ENCODE results near the gene DKK2. TPM values are rescaled to one million over a fixed set of nuclear protein-coding genes. Genes with fewer than 3 reads are reported as not detected.

Gene DKK2
- total RNA-seq (ENCODE audit: low replicate concordance), result 0.81 and 15.1 TPM in 2 replicates
- long read RNA-seq, partial matches to known transcripts, result 0 of 2 reads
- long read RNA-seq, other reads (novel, unspliced or antisense), result 0 of 2 reads

- H3K36me3 Mint-ChIP-seq, result no peaks in the 10 kb centered on the region
- no peaks in the 10 kb centered on the region for H3K9me3 Mint-ChIP-seq
- peak within 1 kb of the TSS; percentile 95 for H3K4me3 Mint-ChIP-seq
- peak; percentile 64 for DNase-seq (ENCODE audit: extremely low spot score, unreplicated experiment)
- H3K27me3 Mint-ChIP-seq, result peaks cover 86% of the 10 kb centered on the region
- TF ChIP-seq, protein P1, sequence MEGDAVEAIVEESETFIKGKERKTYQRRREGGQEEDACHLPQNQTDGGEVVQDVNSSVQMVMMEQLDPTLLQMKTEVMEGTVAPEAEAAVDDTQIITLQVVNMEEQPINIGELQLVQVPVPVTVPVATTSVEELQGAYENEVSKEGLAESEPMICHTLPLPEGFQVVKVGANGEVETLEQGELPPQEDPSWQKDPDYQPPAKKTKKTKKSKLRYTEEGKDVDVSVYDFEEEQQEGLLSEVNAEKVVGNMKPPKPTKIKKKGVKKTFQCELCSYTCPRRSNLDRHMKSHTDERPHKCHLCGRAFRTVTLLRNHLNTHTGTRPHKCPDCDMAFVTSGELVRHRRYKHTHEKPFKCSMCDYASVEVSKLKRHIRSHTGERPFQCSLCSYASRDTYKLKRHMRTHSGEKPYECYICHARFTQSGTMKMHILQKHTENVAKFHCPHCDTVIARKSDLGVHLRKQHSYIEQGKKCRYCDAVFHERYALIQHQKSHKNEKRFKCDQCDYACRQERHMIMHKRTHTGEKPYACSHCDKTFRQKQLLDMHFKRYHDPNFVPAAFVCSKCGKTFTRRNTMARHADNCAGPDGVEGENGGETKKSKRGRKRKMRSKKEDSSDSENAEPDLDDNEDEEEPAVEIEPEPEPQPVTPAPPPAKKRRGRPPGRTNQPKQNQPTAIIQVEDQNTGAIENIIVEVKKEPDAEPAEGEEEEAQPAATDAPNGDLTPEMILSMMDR (conservative IDR thresholded peaks at IDR 0.05), result no peak
- H3K27ac Mint-ChIP-seq, result peak within 1 kb of the TSS; percentile 26
- H3K4me1 Mint-ChIP-seq (ENCODE audit: unreplicated experiment), result peaks cover 30% of the 10 kb centered on the region
These were observed at the start of gene DKK2 for GRCh38 chr4:107035819-107036583. Gene DKK2, minus strand, starts transcription at chr4:107036313. Its CDS starts 722 bp downstream, at chr4:107035591.

- Mint-ChIP-seq H3K4me3 (no peak overlapping the region), H3K4me1 (ENCODE audit: unreplicated experiment) (no peaks in the 10 kb centered on the region), H3K36me3 (no peaks in the 10 kb centered on the region), H3K27ac (no peak overlapping the region), H3K27me3 (no peaks in the 10 kb centered on the region), H3K9me3 (no peaks in the 10 kb centered on the region)
- no peak for DNase-seq (ENCODE audit: extremely low spot score, unreplicated experiment)
- TF ChIP-seq, protein P1 (conservative IDR thresholded peaks at IDR 0.05), result no peak
These were observed 41.1 kb upstream of the DKK2 start for GRCh38 chr4:107077192-107077591.

DNA sequence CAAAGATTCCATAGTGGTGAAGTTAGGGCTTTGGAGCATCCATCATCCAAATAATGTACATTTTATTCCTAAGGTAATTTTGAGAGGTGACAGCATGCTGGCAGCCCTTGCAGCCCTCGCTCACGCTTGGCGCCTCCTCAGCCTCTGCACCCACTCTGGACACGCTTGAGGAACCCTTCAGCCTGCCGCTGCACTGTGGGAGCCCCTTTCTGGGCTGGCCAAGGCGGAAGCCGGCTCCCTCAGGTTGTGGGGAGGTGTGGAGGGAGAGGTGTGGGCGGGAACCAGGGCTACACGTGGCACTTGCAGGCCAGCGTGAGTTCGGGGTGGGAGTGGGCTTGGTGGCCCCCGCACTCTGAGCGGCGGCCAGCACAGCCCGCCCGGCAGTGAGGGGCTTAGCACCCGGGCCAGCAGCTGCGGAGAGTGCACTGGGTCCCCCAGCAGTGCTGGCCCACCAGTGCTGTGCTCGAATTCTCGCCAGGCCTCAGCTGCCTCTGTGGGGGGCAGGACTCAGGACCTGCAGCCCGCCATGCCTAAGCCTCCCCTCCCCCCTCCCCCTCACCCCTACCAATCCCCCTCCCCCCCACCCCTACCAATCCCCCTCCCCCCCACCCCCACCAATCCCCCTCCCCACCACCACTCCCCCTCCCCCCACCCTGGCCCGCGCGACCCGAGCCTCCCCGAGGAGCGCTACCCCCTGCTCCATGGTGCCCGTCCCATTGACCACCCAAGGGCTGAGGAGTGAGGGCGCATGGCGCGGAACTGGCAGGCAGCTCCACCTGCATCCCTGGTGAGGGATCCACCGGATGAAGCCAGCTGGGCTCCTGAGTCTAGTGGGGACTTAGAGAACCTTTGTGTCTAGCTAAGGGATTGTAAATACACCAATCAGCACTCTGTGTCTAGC lies 37.0 kb upstream of the DKK2 start:
- H3K9me3 Mint-ChIP-seq, result no peaks in the 10 kb centered on the region
- TF ChIP-seq, protein P1 (conservative IDR thresholded peaks at IDR 0.05), result no peak
- no peaks in the 10 kb centered on the region for H3K36me3 Mint-ChIP-seq
- peaks cover 3% of the 10 kb centered on the region for H3K4me1 Mint-ChIP-seq (ENCODE audit: unreplicated experiment)
- no peak for DNase-seq (ENCODE audit: extremely low spot score, unreplicated experiment)
- no peak overlapping the region for H3K27ac Mint-ChIP-seq
- no peak overlapping the region for H3K4me3 Mint-ChIP-seq
- H3K27me3 Mint-ChIP-seq, result peaks cover 6% of the 10 kb centered on the region

DNA sequence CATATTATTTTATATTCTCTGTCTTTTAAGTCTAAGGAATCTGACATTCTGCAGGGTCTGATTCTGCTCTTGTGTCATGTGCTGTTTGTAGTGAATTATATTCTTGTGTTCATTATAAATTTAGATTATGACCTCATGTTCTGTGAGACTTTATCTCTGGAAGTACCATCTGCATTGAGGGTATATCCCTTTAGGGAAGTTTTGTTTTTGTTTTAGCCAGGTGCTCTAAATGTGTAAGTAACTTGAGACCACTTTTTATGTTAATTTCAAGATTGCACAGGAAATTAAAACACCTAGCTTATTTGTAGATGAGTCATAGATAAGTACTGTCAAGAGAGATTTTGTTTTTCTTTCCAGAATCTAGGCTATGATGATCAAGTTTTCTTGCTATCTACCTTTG lies 35.0 kb upstream of the DKK2 start:
- Mint-ChIP-seq H3K9me3 (no peaks in the 10 kb centered on the region), H3K27me3 (peaks cover 6% of the 10 kb centered on the region), H3K4me1 (ENCODE audit: unreplicated experiment) (peaks cover 6% of the 10 kb centered on the region), H3K36me3 (no peaks in the 10 kb centered on the region), H3K4me3 (no peak overlapping the region), H3K27ac (no peak overlapping the region)
- TF ChIP-seq, protein P1 (conservative IDR thresholded peaks at IDR 0.05), result no peak
- no peak for DNase-seq (ENCODE audit: extremely low spot score, unreplicated experiment)

DNA sequence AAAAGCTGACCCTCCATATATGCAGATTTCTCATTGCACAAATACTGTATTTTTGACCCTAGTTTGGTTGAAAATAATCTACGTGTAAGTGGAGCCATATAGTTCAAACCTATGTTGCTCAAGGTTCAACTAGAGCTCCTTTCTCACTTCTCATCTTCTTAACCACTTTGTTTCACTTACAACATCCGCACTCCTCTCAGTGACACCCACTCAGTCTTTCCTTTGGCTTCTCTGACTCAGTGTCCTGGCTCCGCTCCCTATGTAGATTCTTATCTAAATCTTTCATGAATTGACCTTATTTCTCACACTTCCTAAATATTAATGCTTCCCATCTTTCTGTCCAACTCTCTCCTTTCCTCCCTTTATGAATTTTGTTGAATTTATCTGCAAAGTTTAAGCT lies 32.9 kb upstream of the DKK2 start:
- Mint-ChIP-seq H3K27ac (no peak overlapping the region), H3K9me3 (no peaks in the 10 kb centered on the region), H3K27me3 (peaks cover 6% of the 10 kb centered on the region), H3K36me3 (no peaks in the 10 kb centered on the region), H3K4me3 (no peak overlapping the region), H3K4me1 (ENCODE audit: unreplicated experiment) (peaks cover 6% of the 10 kb centered on the region)
- DNase-seq (ENCODE audit: extremely low spot score, unreplicated experiment), result no peak
- TF ChIP-seq, protein P1 (conservative IDR thresholded peaks at IDR 0.05), result no peak
